Stomach (tissue), 9 donors: Measurements from ENCODE around the gene APMAP. TPM values are rescaled to one million over a fixed set of nuclear protein-coding genes. Genes with fewer than 3 reads are reported as not detected.

Source experiments
- DNase-seq, 2 donors: peaks; one replicate each; pipeline versions ENCODE4 v3.0.0 to v3.0.0-alpha.2; 2013 to 2019
- H3K27ac ChIP-seq, 5 donors: fragments of 200-600 bp in 4 of 5; sonication (generic) in 4 of 5; one replicate each; pipeline ENCODE4 v1.5.1; 2013 to 2019; ENCODE audit warnings: mild to moderate bottlenecking in 1 of 5, moderate library complexity in 1 of 5
- H3K27me3 ChIP-seq, 3 donors: fragments of 200-600 bp; sonication (generic); one replicate each; pipeline ENCODE4 v1.5.1; 2017 to 2019; ENCODE audit warnings: mixed run types in 1 of 3
- H3K36me3 ChIP-seq, 4 donors: fragments of 200-600 bp; sonication (generic); 1 replicate in 3 of 4; 2 replicates in 1 of 4; pipeline ENCODE4 v1.5.1; 2016 to 2019
- H3K4me1 ChIP-seq, 4 donors: fragments of 200-600 bp; sonication (generic); one replicate each; pipeline ENCODE4 v1.5.1; 2016 to 2019
- H3K4me3 ChIP-seq, 4 donors: fragments of 200-600 bp; sonication (generic) in 3 of 4; one replicate each; pipeline ENCODE4 v1.5.1; 2016 to 2019; ENCODE audit warnings: mild to moderate bottlenecking in 1 of 4
- H3K9me3 ChIP-seq, 4 donors: fragments of 200-600 bp; sonication (generic); one replicate each; pipeline ENCODE4 v1.5.1; 2016 to 2019
- CTCF ChIP-seq, 7 experiments: fragments of 450-650 bp in 4 of 7; fragments of 200-600 bp in 3 of 7; sonication (generic) in 3 of 7; IDR thresholded peaks; one replicate each; pipeline ENCODE4 v1.5.1; 2016 to 2019; ENCODE audit warnings: antibody characterized with exemption in 7 of 7, control low read depth in 2 of 7, mild to moderate bottlenecking in 1 of 7
- EP300 ChIP-seq: sonication (generic); formaldehyde crosslinking; IDR thresholded peaks from one replicate; pipeline ENCODE4 v1.6.1; 2017; ENCODE audit warnings: antibody characterized with exemption
- POLR2A ChIP-seq, 4 donors: fragments of 450-650 bp; IDR thresholded peaks; one replicate each; pipeline ENCODE4 v1.6.1; 2016; ENCODE audit warnings: antibody characterized with exemption in 4 of 4, control low read depth in 2 of 4, mild to moderate bottlenecking in 1 of 4, moderate library complexity in 1 of 4
- POLR2AphosphoS5 ChIP-seq, 3 donors: sonication (generic); formaldehyde crosslinking; IDR thresholded peaks; one replicate each; pipeline ENCODE4 v1.6.1; 2016; ENCODE audit warnings: antibody characterized with exemption in 3 of 3
- WGBS, 5 donors: extraction: QIAGEN DNeasy Blood & Tissue Kit in 3 of 5; methylation state at CpG; one replicate each; pipeline versions ENCODE4 v1.1.5 to v1.1.7; 2013 to 2018; 5-methylcytosine and 5-hydroxymethylcytosine counted together
- intact Hi-C: fragments of 100-400 bp; cut with DNase I; formaldehyde crosslinking; loops from one replicate; pipeline ENCODE4 v1.15.1; 2023; ENCODE audit warnings: low total_unique reads
- polyA plus RNA-seq, 3 donors: library from polyadenylated mRNA; stranded (reverse); fragments of 200-250 nt; gene quantifications; one replicate each; pipeline ENCODE4 v1.2.3, GENCODE V29; 2013
- total RNA-seq, 5 donors: library from RNA; depleted of rRNA; stranded (reverse); fragments of >200 nt; gene quantifications; one replicate each; pipeline versions ENCODE4 v1.1.0 to v1.2.3, GENCODE V29; 2014 to 2016
- donor health status: healthy with polysubstance abuse.
- donor health status: Bipolar disorder and iron deficiency.
- donor health status: healthy.

Gene APMAP
- total and polyA plus RNA-seq, 8 donors: 12.3 to 55.6 (median 32.1) TPM

GRCh38 chr20:24918579-24919566 lies 73.7 kb downstream of the APMAP start:
- 39 to 54% (median 45%) methylated on average over 16 to 17 of the region's 17 CpGs for WGBS, 5 donors
- intact Hi-C loops: loop anchor here (5.0 kb wide), 1 partner anchor 762 kb away; no protein-coding TSS in a partner anchor
- no peak for TF ChIP-seq POLR2A (IDR thresholded peaks at IDR 0.05)
- no peak for TF ChIP-seq EP300
- peaks cover 3 to 14% (median 11%) of the 10 kb centered on the region in 4 donors for H3K4me1 ChIP-seq
- peak in 1 of 2 donors; percentile 12 for DNase-seq
- no peaks in the 10 kb centered on the region for H3K36me3 ChIP-seq
- no peak overlapping the region for H3K4me3 ChIP-seq
- no peaks in the 10 kb centered on the region for H3K9me3 ChIP-seq
- no peak overlapping the region for H3K27ac ChIP-seq
- no peaks in the 10 kb centered on the region for H3K27me3 ChIP-seq

- 20 to 36% (median 33%) methylated on average over 24 to 34 of the region's 34 CpGs for WGBS, 5 donors
- Histone ChIP-seq H3K27me3 (no peaks in the 10 kb centered on the region), H3K9me3 (no peaks in the 10 kb centered on the region), H3K27ac (no peak overlapping the region), H3K4me1 (peaks cover 3 to 14% (median 11%) of the 10 kb centered on the region in 4 donors), H3K4me3 (peak overlapping the region in 1 of 4 donors; percentile 18), H3K36me3 (no peaks in the 10 kb centered on the region)
- TF ChIP-seq EP300: no peak
- no peak for TF ChIP-seq POLR2A (IDR thresholded peaks at IDR 0.05)
- TF ChIP-seq POLR2AphosphoS5 (IDR thresholded peaks at IDR 0.05): no peak
- TF ChIP-seq CTCF (IDR thresholded peaks at IDR 0.05): peak in 5 of 7 experiments; percentile 64 to 85 (median 79)
- intact Hi-C loops: loop anchor here (5.0 kb wide), 1 partner anchor 761 kb away; no protein-coding TSS in a partner anchor
- peak; percentile 78 to 94 for DNase-seq
Measured at GRCh38 chr20:24917797-24918578, 74.6 kb downstream of the APMAP start.

GRCh38 chr20:24917056-24917455 lies 75.5 kb downstream of the APMAP start:
- H3K9me3 ChIP-seq: no peaks in the 10 kb centered on the region
- WGBS, 5 donors: 86 to 90% (median 88%) methylated on average over 7 of the region's 7 CpGs
- no peak overlapping the region for H3K27ac ChIP-seq
- TF ChIP-seq EP300 (no peak), CTCF (IDR thresholded peaks at IDR 0.05) (no peak), POLR2AphosphoS5 (IDR thresholded peaks at IDR 0.05) (no peak)
- peaks cover 3 to 14% (median 11%) of the 10 kb centered on the region in 4 donors for H3K4me1 ChIP-seq
- intact Hi-C loops: loop anchor here (5.0 kb wide), 1 partner anchor 760 kb away; no protein-coding TSS in a partner anchor
- no peak for DNase-seq
- peaks cover 0 to 8% (median 0%) of the 10 kb centered on the region in 3 donors for H3K27me3 ChIP-seq
- H3K4me3 ChIP-seq: no peak overlapping the region
- H3K36me3 ChIP-seq: no peaks in the 10 kb centered on the region

GRCh38 chr20:24916412-24916811 lies 76.1 kb downstream of the APMAP start:
- TF ChIP-seq CTCF (IDR thresholded peaks at IDR 0.05) (no peak), POLR2AphosphoS5 (IDR thresholded peaks at IDR 0.05) (no peak), EP300 (no peak), POLR2A (IDR thresholded peaks at IDR 0.05) (no peak)
- intact Hi-C loops: loop anchor here (5.0 kb wide), 1 partner anchor 759 kb away; no protein-coding TSS in a partner anchor
- Histone ChIP-seq H3K4me3 (no peak overlapping the region), H3K4me1 (peaks cover 3 to 14% (median 11%) of the 10 kb centered on the region in 4 donors), H3K9me3 (no peaks in the 10 kb centered on the region), H3K36me3 (no peaks in the 10 kb centered on the region), H3K27me3 (peaks cover 0 to 8% (median 0%) of the 10 kb centered on the region in 3 donors), H3K27ac (no peak overlapping the region)
- no peak for DNase-seq
- 87 to 96% (median 91%) methylated on average over 1 of the region's 1 CpG for WGBS, 5 donors
